Measurements from ENCODE around the gene FAF2.

- TF ChIP-seq REST (IDR thresholded peaks at IDR 0.05; ENCODE audit: insufficient replicate concordance, low read depth) (no peak), CTCF (IDR thresholded peaks at IDR 0.05; ENCODE audit: insufficient read depth, low read length) (no peak), GABPA (IDR thresholded peaks at IDR 0.05; ENCODE audit: low read depth) (no peak)
Measured at GRCh38 chr5:176420086-176420485, 28.1 kb upstream of the FAF2 start.

All from HL-60 (cell line).